Suprapubic skin (tissue), 3 donors: ENCODE data around the gene KLF16.

Source experiments
- CTCF ChIP-seq, 2 donors: fragments of 200-600 bp in 1 of 2; fragments of 450-650 bp in 1 of 2; sonication (generic) in 1 of 2; IDR thresholded peaks; one replicate each; pipeline ENCODE4 v1.5.1; 2016 to 2019; ENCODE audit warnings: antibody characterized with exemption in 2 of 2, mild to moderate bottlenecking in 1 of 2, moderate library complexity in 1 of 2
- POLR2A ChIP-seq, 2 donors: fragments of 450-650 bp; IDR thresholded peaks; one replicate each; pipeline ENCODE4 v1.6.1; 2017; ENCODE audit warnings: antibody characterized with exemption in 2 of 2, mild to moderate bottlenecking in 2 of 2, moderate library complexity in 2 of 2

- no peak for TF ChIP-seq CTCF (IDR thresholded peaks at IDR 0.05)
- no peak for TF ChIP-seq POLR2A (IDR thresholded peaks at IDR 0.05)
Observed at GRCh38 chr19:1811472-1811894, 51.9 kb downstream of the KLF16 start.
